ENCODE data around the gene DMAC1.

- TF ChIP-seq TAF1 (IDR thresholded peaks at IDR 0.05; ENCODE audit: borderline replicate concordance, low read depth, low read length), result no peak
- no peak for TF ChIP-seq POLR2AphosphoS5 (IDR thresholded peaks at IDR 0.05; ENCODE audit: low read depth, low read length)
- TF ChIP-seq POLR2A (IDR thresholded peaks at IDR 0.05; ENCODE audit: low read depth, low read length), result no peak
Observed at GRCh38 chr9:7816021-7816420, 16.4 kb upstream of the DMAC1 start.

All from GM12892 (cell line).